Embryonic facial prominence (tissue), 1 donor: ENCODE data around the gene CFAP74.

Source experiments
- DNase-seq: peaks from one replicate; pipeline ENCODE4 v3.0.0-alpha.2; 2016; ENCODE audit errors: extremely low spot score

CFAP74 gene

GRCh38 chr1:2003541-2004131, at the start of gene CFAP74:
CFAP74 (minus strand) TSS chr1:2003786; CDS start chr1:1990956, 12,830 bp downstream.
- no peak for DNase-seq

GRCh38 chr1:2053217-2053616, 49.6 kb upstream of the CFAP74 start:
- no peak for DNase-seq

GRCh38 chr1:2052756-2053155, 49.2 kb upstream of the CFAP74 start:
- no peak for DNase-seq

GRCh38 chr1:2052054-2052679, 48.6 kb upstream of the CFAP74 start:
- DNase-seq = no peak

GRCh38 chr1:2050793-2051682, 47.5 kb upstream of the CFAP74 start:
- DNase-seq = no peak

- no peak for DNase-seq
Measured at GRCh38 chr1:2050461-2050792, 46.8 kb upstream of the CFAP74 start.

GRCh38 chr1:2049718-2050431, 46.3 kb upstream of the CFAP74 start, which contains the start of gene PRKCZ:
PRKCZ (plus strand) TSS chr1:2050411; CDS start chr1:2050631, 220 bp downstream.
- no peak for DNase-seq

GRCh38 chr1:2049225-2049717, 45.7 kb upstream of the CFAP74 start:
- no peak for DNase-seq

- no peak for DNase-seq
Measured at GRCh38 chr1:2047749-2048729, 44.5 kb upstream of the CFAP74 start.

GRCh38 chr1:2046953-2047748, 43.6 kb upstream of the CFAP74 start:
- no peak for DNase-seq

GRCh38 chr1:2046174-2046917, 42.8 kb upstream of the CFAP74 start:
- DNase-seq = no peak

GRCh38 chr1:2045468-2046173, 42.0 kb upstream of the CFAP74 start:
- DNase-seq = no peak

- DNase-seq = no peak
Measured at GRCh38 chr1:2044510-2045319, 41.1 kb upstream of the CFAP74 start.

GRCh38 chr1:2043886-2044285, 40.3 kb upstream of the CFAP74 start:
- DNase-seq = no peak

GRCh38 chr1:2042830-2043773, 39.5 kb upstream of the CFAP74 start:
- DNase-seq = no peak

GRCh38 chr1:2041887-2042286, 38.3 kb upstream of the CFAP74 start:
- DNase-seq = no peak

GRCh38 chr1:2041305-2041704, 37.7 kb upstream of the CFAP74 start:
- no peak for DNase-seq
